Neural crest cell (in vitro differentiated cells): Measurements from ENCODE around the gene TYRO3. TPM values are rescaled to one million over a fixed set of nuclear protein-coding genes. Genes with fewer than 3 reads are reported as not detected.

Experiments
- DNase-seq: peaks from one replicate; pipeline ENCODE4 v3.0.0; 2021; ENCODE audit warnings: low read depth, mixed read lengths, low spot score
- H3K27ac Mint-ChIP-seq: one replicate; pipeline ENCODE4 v1.8.0; 2021; ENCODE audit warnings: mild to moderate bottlenecking, mixed read lengths; ENCODE audit not compliant: unreplicated experiment
- H3K27me3 Mint-ChIP-seq: 2 replicates; pipeline ENCODE4 v1.8.0; 2021; ENCODE audit warnings: low read depth, mild to moderate bottlenecking, mixed read lengths
- H3K36me3 Mint-ChIP-seq: 2 replicates; pipeline ENCODE4 v1.8.0; 2021; ENCODE audit warnings: low read depth, mild to moderate bottlenecking, mixed read lengths
- H3K4me1 Mint-ChIP-seq: 2 replicates; pipeline ENCODE4 v1.8.0; 2021; ENCODE audit warnings: mixed read lengths
- H3K4me3 Mint-ChIP-seq: one replicate; pipeline ENCODE4 v1.8.0; 2021; ENCODE audit warnings: mild to moderate bottlenecking, mixed read lengths
- H3K9me3 Mint-ChIP-seq: 2 replicates; pipeline ENCODE4 v1.8.0; 2021; ENCODE audit warnings: mixed read lengths
- CTCF ChIP-seq: fragments of 200-600 bp; sonication (generic); conservative IDR thresholded peaks from 2 replicates; pipeline ENCODE4 v1.5.0; 2021; ENCODE audit warnings: antibody characterized with exemption, mild to moderate bottlenecking
- total RNA-seq: library from RNA; stranded (reverse); gene quantifications from 2 replicates; pipeline ENCODE4 v1.2.1, GENCODE V29; 2021

TYRO3 gene
- total RNA-seq, 1 donor from 2014 or later, result 71.7 TPM

- Mint-ChIP-seq H3K4me3 (peak overlapping the region; percentile 90), H3K36me3 (no peaks in the 10 kb centered on the region), H3K9me3 (no peaks in the 10 kb centered on the region), H3K4me1 (peaks cover 67% of the 10 kb centered on the region), H3K27me3 (peaks cover 10% of the 10 kb centered on the region), H3K27ac (no peak overlapping the region)
- DNase-seq, result no peak
- no peak for TF ChIP-seq CTCF
These were observed 2.2 kb downstream of the TYRO3 start for GRCh38 chr15:41561104-41561776.

GRCh38 chr15:41561777-41562145 lies 2.7 kb downstream of the TYRO3 start:
- Mint-ChIP-seq H3K4me3 (peak overlapping the region; percentile 80), H3K9me3 (no peaks in the 10 kb centered on the region), H3K4me1 (peaks cover 72% of the 10 kb centered on the region), H3K27me3 (peaks cover 10% of the 10 kb centered on the region), H3K36me3 (no peaks in the 10 kb centered on the region), H3K27ac (peak overlapping the region; percentile 83)
- peak; percentile 37 for TF ChIP-seq CTCF
- peak; percentile 50 for DNase-seq

- no peak for DNase-seq
- Mint-ChIP-seq H3K9me3 (no peaks in the 10 kb centered on the region), H3K4me3 (peak overlapping the region; percentile 80), H3K27me3 (peaks cover 10% of the 10 kb centered on the region), H3K36me3 (no peaks in the 10 kb centered on the region), H3K27ac (peak overlapping the region; percentile 83), H3K4me1 (peaks cover 77% of the 10 kb centered on the region)
- no peak for TF ChIP-seq CTCF
These were observed 3.2 kb downstream of the TYRO3 start for GRCh38 chr15:41562244-41562643.

DNA sequence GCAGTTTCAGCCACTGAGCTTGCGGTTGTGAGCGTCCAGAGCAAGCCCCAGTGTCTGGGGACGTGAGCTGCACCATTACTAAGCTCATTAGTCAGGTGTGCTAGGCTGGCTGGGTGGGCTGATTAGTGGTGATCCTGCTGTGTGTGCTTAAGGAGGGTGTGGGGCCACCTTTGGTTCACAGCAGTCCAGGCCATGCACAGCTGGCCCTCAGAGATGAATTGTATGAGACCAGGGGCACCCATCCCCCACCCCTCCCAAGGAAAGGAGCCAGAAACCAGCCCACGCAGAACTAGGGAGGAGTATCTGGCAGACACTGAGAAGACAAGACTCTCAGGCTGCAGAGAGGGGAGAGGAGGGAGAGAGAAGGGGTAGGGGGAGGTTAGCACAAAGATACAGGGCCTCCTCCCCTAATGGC lies 3.8 kb downstream of the TYRO3 start:
- no peaks in the 10 kb centered on the region for H3K9me3 Mint-ChIP-seq
- peaks cover 78% of the 10 kb centered on the region for H3K4me1 Mint-ChIP-seq
- no peak for DNase-seq
- H3K36me3 Mint-ChIP-seq, result no peaks in the 10 kb centered on the region
- H3K27ac Mint-ChIP-seq, result peak overlapping the region; percentile 6
- TF ChIP-seq CTCF, result no peak
- peak overlapping the region; percentile 80 for H3K4me3 Mint-ChIP-seq
- H3K27me3 Mint-ChIP-seq, result peaks cover 10% of the 10 kb centered on the region

DNA sequence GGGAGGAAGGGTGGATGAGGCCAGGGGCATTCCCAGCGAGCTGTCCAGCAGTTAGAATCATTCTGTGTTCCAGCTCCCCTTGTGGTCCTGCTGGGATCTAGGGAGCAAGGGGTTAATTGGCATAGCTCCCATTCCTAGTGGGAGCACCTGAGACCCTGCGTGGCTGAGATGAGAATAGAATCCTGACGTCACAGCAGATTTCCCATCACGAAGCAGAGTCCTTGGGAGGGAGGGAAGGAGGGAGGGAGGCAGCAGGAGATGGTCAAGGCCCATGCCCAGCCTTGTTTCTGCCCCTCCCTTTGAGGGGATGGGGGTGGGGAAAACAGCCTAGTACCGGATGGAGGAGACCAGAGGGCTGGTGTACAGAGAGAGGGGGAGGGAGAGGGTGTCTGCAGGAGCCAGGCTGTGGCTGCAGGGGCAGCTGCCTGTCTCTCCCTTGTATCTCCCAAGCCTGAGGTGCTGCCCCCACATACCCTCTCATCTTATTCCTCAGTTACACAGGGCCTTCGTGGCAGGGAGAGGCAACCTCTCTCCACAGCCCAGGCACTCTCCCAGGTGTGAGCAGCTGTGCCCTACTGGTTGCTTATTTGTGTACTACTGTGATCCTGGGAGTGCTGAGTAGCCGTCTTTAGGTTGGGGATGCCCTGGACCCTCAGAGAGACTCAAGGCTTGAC lies 5.4 kb downstream of the TYRO3 start:
- peak overlapping the region; percentile 65 for H3K4me3 Mint-ChIP-seq
- DNase-seq, result peak; percentile 45
- peaks cover 5% of the 10 kb centered on the region for H3K27me3 Mint-ChIP-seq
- no peaks in the 10 kb centered on the region for H3K36me3 Mint-ChIP-seq
- peaks cover 86% of the 10 kb centered on the region for H3K4me1 Mint-ChIP-seq
- no peak for TF ChIP-seq CTCF
- peak overlapping the region; percentile 57 for H3K27ac Mint-ChIP-seq
- no peaks in the 10 kb centered on the region for H3K9me3 Mint-ChIP-seq
